GM21786 (cell line): ENCODE measurements around the gene LTBP1.
"Not testable (repeated sequence)": the region's sequence is repeated elsewhere in the genome, so short reads cannot be mapped to it uniquely, and the experiment has no call there.

Experiments used
- ATAC-seq: cut with Tn5 transposase; IDR thresholded peaks from one replicate; pipeline ENCODE4 v1.9.1; 2021; ENCODE audit not compliant: unreplicated experiment

Gene LTBP1

DNA sequence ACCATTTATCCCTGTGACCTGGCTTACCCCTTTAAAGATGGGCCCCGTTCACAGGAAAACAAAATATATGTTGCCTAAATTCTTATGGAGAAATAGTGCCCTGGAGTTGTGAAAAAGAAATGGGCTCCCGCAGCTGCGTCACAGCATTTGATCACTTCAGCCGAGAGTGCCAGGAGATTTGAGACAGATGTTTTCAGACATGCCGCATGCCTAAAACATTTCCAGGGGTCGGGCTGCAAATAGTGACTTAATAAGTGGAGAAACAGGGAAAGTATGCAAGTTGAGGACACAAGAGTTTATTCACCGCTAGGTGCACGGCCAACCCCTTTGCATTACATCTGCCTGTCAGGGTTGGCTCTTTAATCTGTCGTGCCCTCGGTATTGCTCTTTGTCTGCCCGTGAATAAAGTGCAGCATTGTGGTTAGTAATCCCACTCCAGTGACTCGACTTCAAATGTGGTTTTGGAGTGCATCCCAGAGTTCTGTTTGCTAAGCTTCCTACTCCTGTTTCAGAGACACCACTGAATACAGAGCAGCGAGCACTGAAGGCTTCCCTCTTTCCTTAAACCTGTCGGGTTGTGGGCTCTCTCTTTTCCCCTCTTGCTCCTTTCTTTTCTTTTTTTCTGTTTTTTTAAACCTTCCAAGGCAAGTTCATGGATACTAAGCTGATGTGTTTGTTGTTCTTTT is 187.5 kb downstream of the LTBP1 start:
- ATAC-seq, result no peak

- ATAC-seq, result no peak
These were observed 188.2 kb downstream of the LTBP1 start for GRCh38 chr2:33134791-33135560.

DNA sequence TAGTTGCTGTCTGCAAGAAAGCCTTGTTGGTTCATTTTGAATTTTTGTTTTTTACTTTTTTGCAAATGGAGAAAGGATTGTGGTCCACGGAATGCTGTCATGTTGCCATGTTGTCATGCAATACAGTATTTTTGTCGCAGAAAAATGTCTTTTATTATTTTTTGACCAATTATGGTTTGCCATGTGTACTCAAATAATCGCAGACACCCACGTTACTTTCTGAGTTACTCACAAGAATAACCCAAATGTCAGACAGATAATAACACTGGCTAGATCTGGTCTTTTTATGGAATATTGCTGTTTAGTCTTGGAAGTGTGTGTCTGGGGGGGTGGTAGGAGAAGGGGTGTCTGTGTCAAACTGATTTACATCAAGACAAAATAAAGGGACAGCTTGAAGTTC is 188.9 kb downstream of the LTBP1 start:
- ATAC-seq, result no peak

- no peak for ATAC-seq
These were observed 189.3 kb downstream of the LTBP1 start for GRCh38 chr2:33136056-33136455.

DNA sequence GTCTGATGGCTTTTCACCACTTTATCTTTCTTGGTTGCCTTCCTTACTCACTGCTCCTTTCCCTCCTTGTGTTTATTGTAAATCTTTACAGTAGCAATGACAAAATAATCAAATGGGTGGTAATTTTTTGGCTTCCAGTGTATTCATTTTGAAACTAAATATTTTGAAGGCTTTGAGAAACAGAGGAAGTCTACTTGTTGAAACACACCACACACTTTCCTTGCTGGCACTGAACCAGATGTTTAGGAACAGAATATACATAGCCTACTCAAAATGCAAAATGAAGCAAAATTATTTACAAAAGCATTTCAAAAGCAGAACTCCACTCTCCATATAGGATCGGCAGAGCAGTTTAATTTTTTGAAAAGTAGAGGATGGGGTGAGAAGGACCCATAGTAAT is 189.8 kb downstream of the LTBP1 start:
- no peak for ATAC-seq

- no peak for ATAC-seq
These were observed 190.6 kb downstream of the LTBP1 start for GRCh38 chr2:33137331-33137730.

DNA sequence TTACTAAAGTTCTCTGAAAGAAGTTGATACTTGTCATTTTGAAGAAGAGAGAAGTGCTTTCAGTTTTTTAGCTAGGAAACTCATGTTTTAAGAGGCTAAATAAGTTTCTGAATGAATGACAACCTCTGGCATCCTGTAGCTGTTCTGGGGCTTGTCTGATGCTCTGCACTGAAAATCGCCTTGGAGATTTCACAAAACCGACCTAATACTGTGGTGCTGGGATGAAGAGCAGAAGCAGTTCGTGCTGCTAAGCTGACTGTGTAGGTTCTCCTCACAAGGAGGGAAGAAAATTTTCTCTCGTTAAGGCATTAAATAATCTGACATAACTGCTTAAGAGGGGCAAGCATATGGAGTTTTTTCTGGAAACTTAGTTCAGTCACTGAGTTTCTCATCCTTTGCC is 193.2 kb downstream of the LTBP1 start:
- no peak for ATAC-seq

DNA sequence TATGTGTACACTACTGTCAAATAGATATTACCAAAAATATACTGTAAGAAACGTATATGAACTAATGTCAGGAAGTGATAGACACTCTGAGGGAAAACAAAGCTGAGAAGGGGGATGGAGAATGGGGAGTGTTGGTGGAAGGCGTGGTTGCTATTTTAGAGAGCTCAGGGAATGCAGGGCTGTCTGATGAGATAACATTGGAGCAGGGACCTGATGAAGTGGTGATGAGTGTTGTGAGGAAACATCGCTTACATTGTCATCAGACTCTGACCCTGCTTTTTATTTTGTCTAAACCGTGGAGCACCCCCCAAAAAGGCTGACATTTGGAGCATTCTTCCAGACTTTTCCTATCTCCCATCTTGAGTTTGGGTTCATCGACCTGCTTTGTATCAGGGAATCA is 194.7 kb downstream of the LTBP1 start:
- no peak for ATAC-seq

DNA sequence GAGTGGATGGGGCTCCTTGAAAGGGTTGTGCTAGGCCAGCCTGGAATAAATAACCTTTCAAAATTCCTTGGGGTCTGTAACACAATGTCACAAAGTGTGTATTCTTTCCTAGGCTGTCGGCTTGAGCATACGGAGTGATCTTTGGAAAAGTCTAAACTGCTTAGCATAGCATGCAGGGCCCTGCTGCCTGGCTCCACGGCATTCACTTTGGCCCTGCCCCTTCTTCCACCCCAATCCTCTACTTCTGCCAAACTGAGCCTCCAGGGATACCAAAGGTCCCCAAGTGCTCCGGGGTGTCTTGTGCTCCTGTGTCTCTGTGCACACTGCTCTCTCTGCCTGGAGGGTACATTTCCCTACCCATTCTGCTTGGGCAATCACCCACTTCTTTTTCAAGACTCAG is 196.1 kb downstream of the LTBP1 start:
- ATAC-seq, result no peak

GRCh38 chr2:33144243-33144642 is 197.5 kb downstream of the LTBP1 start:
- ATAC-seq, result no peak

- no peak for ATAC-seq
These were observed 198.7 kb downstream of the LTBP1 start for GRCh38 chr2:33145459-33145858.

GRCh38 chr2:33146102-33146501 is 199.3 kb downstream of the LTBP1 start:
- ATAC-seq, result no peak

GRCh38 chr2:33153008-33153407 is 206.3 kb downstream of the LTBP1 start:
- ATAC-seq, result no peak

- no peak for ATAC-seq
These were observed 211.8 kb downstream of the LTBP1 start for GRCh38 chr2:33158482-33159003.

DNA sequence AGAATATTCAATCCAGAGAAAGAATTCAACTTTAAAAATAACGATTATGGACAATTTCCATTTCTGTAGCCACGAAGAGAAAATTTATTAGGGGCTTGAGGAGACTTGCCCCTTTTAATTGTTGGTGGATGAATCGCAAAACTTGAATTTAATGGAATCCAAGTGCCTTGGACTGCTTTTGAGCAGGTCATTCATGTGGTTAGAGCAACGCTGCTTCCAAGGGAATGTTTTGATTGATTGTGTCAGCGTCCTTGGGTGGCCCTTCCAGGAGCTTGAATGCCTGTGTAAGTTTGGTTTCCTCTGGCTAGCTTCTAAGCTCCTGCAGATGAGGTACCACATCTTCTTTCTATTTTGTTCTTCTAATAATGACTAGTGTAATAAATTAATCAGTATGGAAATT is 213.4 kb downstream of the LTBP1 start:
- no peak for ATAC-seq

DNA sequence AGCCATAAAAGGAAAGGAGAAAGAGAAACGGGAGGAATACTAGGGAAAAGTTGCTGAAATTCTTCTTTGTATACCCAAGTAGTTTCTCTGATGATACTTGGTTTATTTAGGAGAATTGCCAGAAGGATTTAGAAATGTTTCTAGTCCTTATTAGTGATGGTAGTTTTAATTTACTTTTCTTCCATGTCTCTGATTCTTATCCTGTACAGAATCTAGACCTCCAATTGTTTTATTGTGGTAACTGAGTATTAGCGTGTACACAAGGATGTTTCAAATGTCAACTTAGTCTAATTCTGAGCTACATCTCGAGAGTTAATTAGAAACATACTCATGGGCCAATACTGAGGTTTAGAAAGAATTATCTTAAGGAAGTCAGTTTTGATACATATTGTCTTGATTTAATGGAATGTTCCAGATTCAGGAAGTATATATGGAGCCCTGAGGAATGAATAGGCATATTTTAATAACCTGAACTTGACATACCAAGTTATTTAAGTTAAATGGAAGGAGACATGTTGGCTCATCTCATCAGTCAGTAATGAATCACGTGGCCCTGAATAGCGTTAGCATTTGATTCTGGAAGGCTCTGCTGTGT is 219.6 kb downstream of the LTBP1 start:
- ATAC-seq, result no peak

GRCh38 chr2:33167622-33168245 is 221.0 kb downstream of the LTBP1 start:
- no peak for ATAC-seq

- ATAC-seq, result no peak
These were observed 221.7 kb downstream of the LTBP1 start for GRCh38 chr2:33168425-33168824.

DNA sequence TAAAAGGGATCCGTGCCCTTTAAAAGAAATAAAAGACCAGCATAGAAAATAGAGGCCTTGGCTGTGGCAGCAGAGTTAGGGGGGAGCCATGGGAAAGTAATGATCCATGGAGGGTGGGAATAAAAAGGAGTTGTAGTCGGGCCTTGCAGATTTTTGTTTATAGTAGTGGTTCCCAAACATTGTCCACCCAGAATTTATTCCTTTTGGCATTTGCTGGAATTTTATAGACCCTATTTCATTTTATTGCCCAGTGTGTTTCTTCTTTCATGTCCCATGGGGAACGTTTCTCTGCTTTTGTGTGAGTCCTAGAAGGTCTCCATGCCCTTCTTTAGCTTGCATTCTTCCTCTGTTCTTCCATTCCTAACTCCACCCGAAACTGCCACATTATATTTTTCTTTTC is 222.2 kb downstream of the LTBP1 start:
- ATAC-seq, result no peak

- ATAC-seq, result not testable (repeated sequence)
These were observed 223.5 kb downstream of the LTBP1 start for GRCh38 chr2:33170251-33170650.

DNA sequence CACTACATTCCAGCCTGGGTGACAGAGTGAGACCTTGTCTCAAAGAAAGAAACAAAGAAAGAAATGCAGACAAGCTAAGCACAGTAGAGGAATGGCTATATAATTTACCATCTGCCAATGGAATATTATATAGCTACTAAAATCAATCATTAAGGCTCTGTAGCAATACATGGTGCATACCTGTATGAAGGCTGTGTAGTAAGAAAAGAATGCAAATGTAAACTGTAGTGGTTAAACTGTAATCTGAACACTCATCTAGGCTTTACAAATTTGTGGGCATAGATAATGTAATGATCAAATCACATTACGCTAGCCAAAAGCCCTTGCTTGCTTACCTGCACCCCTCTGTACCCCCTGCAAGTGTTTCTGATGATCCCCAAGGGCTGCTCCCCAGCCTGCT is 230.9 kb downstream of the LTBP1 start:
- no peak for ATAC-seq

DNA sequence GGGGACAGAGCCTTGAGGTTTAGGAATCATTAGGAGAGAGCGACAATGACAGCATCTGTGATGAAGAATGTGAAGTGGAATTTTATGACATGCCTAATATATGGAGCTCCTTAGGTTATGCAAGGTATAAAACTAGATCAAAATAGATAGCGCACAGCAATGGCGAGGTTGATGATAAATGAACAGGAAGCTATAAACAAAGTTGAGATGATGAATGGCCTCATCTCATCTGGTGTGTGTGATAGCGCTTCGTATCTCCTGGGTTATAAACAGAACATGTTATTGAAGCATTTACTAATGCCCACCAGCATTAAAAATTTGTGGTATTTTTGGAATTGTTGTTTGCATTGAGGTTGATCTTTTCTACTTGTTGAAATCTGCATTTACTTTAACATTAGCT is 231.5 kb downstream of the LTBP1 start:
- no peak for ATAC-seq
